Ectodermal cell (in vitro differentiated cells): ENCODE measurements around the gene KRT7.

Experiments
- H3K27ac ChIP-seq: 2 replicates; pipeline ENCODE4 v1.7.0; 2013; ENCODE audit warnings: mild to moderate bottlenecking, low read depth, low read length; ENCODE audit not compliant: insufficient read depth, poor library complexity, severe bottlenecking
- H3K27me3 ChIP-seq: 2 replicates; pipeline ENCODE4 v1.7.0; 2013; ENCODE audit warnings: mild to moderate bottlenecking, low read length; ENCODE audit not compliant: insufficient read depth, control insufficient read depth, poor library complexity, severe bottlenecking
- H3K36me3 ChIP-seq: one replicate; pipeline ENCODE4 v1.7.0; 2013; ENCODE audit warnings: low read length; ENCODE audit not compliant: control insufficient read depth, insufficient read depth
- H3K4me1 ChIP-seq: one replicate; pipeline ENCODE4 v1.7.0; 2013; ENCODE audit warnings: low read length; ENCODE audit not compliant: control insufficient read depth, insufficient read depth
- H3K4me3 ChIP-seq: 2 replicates; pipeline ENCODE4 v1.7.0; 2013; ENCODE audit warnings: low read depth, low read length, control low read depth; ENCODE audit not compliant: insufficient read depth
- H3K9me3 ChIP-seq: 2 replicates; pipeline ENCODE4 v1.7.0; 2013; ENCODE audit warnings: mild to moderate bottlenecking, low read length, moderate library complexity; ENCODE audit not compliant: control insufficient read depth
- WGBS, 2 experiments: methylation state at CpG; one replicate each; pipeline ENCODE4 v1.1.7; 2013; ENCODE audit warnings: missing lambda C conversion rate in 2 of 2; 5-methylcytosine and 5-hydroxymethylcytosine counted together

KRT7 gene

DNA sequence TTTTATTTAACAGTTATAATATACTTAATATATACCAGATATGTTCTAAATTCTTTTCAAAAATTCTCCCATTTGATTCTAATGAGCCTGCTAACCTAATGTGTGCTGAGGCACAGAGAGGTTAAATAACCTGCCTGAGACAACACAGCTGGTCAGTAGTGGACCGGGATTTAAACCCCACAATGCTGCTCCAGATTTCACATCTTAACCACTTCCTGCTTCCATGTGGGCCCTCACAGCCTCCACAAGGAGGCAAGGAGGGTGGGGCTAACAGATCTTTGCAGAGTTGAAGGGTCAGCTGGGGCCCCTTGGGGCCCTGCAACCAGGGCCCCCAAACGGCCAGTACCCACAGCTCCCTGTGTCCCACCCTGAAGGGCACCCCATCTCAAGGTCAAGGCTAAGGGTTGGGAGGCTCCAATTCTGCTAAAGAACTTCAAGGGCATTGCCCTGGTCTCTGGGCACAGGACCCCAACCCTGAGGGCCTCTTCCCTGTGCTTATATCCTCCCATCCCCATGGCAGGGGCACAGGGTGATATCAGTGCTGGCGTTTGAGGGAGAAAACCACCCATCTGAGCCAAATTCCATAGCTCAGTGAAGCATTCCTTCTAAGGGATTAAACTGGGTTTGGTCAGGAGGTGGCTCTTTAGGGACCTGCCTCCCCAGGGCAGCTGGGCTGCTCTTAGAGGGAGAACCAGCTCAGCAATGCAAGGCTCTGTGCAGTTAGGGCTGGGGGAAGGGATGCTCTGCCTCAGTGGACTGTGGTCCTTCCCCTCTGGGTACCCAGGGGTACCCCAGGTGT, 43.5 kb upstream of the KRT7 start:
- Histone ChIP-seq H3K4me1 (peaks cover 1% of the 10 kb centered on the region), H3K27me3 (no peaks in the 10 kb centered on the region), H3K36me3 (no peaks in the 10 kb centered on the region), H3K4me3 (no peak overlapping the region), H3K9me3 (no peaks in the 10 kb centered on the region), H3K27ac (no peak overlapping the region)
- 79 to 84% methylated on average over 3 of the region's 3 CpGs for WGBS, 2 experiments

DNA sequence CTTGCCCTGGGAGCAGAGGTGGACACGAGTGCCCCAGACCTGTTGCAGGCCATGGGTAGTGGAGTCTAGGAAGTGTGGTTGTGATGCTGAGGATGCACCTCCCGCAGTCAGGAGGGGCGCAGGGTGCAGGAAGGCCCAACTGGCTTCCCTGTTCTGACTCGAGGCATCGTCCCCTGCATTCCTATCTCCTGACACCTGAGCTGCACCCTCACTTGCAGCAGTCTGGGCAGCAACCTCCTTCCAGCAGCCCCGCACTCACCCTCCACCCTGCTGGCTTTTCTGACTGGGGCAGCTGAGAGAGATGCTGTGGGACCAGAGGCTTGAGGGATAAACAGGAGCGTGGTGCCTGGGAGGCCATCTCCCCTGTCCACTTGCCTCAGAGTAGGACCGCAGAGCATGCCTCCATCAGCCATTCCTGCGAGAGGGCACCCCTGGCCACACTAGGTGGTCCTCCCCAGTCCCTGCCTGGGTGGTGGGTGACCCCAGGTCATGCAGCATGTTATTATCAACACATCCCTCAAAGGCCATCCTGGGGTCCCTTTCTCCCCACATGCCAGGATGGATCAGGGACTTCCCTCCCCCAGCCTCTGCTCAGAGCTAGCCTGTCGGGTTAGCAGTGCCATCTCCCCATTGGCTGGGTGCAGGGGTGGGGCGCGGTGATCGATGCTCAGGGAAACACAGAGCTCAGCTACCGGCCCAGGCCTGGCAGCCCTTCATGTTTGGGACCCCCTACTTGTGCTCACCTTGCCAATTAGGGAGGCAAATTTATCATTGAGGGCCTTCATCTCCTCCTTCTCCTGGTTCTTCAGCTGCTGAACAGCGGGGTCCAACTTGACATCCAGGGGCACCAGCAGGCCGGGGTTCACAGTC, 41.9 kb upstream of the KRT7 start:
- Histone ChIP-seq H3K36me3 (no peaks in the 10 kb centered on the region), H3K4me1 (peaks cover 7% of the 10 kb centered on the region), H3K4me3 (no peak overlapping the region), H3K27ac (no peak overlapping the region), H3K27me3 (no peaks in the 10 kb centered on the region), H3K9me3 (no peaks in the 10 kb centered on the region)
- 87 to 88% methylated on average over 16 of the region's 16 CpGs for WGBS, 2 experiments

DNA sequence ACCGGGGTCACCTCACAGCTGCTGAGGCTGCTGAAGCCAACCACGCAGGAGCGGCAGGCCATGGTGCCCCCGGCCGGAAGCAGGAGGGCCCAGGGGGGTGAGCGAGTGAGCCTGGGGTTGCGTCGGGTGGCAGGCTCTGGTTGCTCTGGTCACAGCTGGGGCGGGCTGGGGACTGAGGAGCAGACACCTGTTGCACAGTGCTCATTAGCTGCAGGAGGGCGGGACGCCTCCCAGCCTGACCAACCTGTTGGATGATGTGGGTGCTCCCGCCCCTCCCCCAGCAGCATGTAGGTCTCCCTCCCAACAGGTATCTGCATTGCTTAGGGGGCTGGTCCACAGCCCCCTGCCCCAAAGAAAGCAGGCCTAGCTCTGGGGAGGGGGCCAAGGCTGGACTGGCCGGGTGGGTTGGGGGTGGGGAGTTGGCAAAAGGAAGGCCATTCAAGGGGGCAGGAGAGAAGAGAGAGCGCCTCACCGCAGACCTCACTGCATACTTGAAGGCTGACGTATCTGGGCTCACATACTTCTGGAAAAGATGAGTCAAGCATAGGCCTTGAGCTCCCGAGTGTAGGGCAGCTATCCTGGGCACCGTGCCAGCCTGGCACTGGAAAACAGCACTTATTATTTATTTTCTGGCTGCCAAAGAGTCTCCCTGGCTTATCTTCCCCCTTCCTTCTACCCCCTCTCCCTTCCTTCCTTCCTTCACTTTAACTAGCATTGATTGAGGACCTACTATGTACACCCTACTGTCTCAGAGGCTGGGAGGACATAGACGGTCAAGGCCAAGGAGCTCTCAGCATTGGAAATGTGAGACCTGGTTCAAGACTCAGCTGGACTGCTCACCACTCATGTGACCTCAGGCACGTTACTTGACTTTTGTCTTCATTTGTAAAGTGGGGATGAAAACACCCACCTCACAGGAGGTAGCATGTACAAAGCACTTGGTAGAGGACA, 40.9 kb upstream of the KRT7 start, which contains the start of gene KRT80:
KRT80 (minus strand) TSS at position 174 of the 951 bp plus-strand sequence; CDS start at position 62, 112 bp downstream.
- H3K4me3 ChIP-seq, result no peak within 1 kb of the TSS
- no peak within 1 kb of the TSS for H3K27ac ChIP-seq
- H3K9me3 ChIP-seq, result no peaks in the 10 kb centered on the region
- peaks cover 7% of the 10 kb centered on the region for H3K4me1 ChIP-seq
- 88 to 91% methylated on average over 20 of the region's 20 CpGs for WGBS, 2 experiments
- no peaks in the 10 kb centered on the region for H3K36me3 ChIP-seq
- no peaks in the 10 kb centered on the region for H3K27me3 ChIP-seq

DNA sequence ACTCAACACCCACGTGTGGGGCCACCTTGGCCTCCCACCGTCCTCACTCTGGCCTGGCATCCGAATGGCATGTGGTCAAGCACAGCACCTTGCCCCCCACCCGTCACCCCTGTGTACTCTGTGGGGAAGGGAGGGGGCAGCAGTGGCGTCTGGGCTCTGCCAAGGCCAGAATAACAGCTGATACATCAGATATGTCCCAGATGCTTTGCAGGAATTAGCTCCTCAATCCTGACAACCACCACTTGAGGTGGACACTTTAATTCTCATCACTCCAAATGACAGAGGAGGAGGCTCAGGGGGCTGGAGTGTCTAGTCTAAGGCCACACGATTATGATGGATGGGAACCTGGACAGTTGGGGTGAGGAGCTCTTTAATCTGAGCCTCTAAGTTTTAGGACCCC, 39.5 kb upstream of the KRT7 start:
- no peaks in the 10 kb centered on the region for H3K27me3 ChIP-seq
- WGBS, 2 experiments, result 91 to 95% methylated on average over 6 of the region's 6 CpGs
- no peak overlapping the region for H3K4me3 ChIP-seq
- peaks cover 10% of the 10 kb centered on the region for H3K4me1 ChIP-seq
- H3K27ac ChIP-seq, result no peak overlapping the region
- H3K36me3 ChIP-seq, result no peaks in the 10 kb centered on the region
- no peaks in the 10 kb centered on the region for H3K9me3 ChIP-seq

DNA sequence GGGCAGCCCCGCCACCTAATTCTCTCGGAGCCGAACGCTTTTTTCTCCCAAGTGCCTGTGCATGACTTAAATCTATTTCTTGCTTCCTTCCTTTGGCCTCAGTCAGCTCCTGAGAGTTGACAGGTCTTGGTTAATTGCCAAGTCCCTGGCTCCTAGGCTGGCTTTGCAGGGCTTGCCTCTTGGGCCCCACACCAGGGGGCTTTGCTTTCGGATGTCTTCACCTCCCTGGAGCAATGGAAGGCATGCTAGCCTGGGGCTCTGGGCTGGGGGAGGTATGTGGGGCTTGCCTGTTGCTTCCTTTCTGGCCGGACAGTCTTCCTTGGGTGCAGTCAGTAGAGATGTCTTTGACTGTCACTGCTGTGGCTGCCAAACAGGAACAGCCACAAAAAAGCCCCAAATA, 39.1 kb upstream of the KRT7 start:
- H3K4me3 ChIP-seq, result no peak overlapping the region
- H3K4me1 ChIP-seq, result peaks cover 15% of the 10 kb centered on the region
- no peak overlapping the region for H3K27ac ChIP-seq
- no peaks in the 10 kb centered on the region for H3K9me3 ChIP-seq
- H3K36me3 ChIP-seq, result no peaks in the 10 kb centered on the region
- 83 to 86% methylated on average over 6 of the region's 6 CpGs for WGBS, 2 experiments
- H3K27me3 ChIP-seq, result no peaks in the 10 kb centered on the region

DNA sequence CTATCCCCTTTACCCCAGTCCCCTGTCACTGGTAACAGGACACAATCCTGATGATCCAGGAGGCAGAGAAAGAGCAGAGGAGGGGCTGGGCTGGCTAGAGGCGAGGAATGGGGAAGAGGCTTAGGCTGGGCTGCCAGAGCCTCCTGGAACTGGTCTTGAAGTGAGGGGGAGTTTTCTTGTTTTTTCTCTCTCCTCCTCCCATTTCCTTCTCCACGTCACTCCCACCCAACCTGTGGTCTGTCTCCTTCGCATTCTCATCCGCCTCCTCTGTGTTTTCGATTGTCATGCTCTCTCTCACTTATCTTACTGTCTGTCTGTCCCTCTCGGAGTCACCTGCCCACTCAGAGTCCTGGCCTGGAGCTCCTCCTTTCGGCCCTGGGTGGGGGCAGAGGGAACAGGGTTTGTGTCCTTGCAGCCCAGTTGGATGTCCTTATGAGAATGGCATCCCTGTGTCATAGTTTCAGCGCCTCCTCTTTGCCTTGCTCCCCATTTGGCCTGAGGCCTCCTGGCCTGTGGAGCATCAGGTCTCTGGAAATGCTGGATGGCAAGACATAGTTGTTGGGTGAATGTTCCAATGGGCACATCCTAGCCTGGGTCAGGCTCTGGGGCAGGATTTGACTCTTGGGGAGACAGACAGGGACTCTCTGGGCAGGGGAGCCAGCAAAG, 37.8 kb upstream of the KRT7 start:
- H3K27ac ChIP-seq, result no peak overlapping the region

DNA sequence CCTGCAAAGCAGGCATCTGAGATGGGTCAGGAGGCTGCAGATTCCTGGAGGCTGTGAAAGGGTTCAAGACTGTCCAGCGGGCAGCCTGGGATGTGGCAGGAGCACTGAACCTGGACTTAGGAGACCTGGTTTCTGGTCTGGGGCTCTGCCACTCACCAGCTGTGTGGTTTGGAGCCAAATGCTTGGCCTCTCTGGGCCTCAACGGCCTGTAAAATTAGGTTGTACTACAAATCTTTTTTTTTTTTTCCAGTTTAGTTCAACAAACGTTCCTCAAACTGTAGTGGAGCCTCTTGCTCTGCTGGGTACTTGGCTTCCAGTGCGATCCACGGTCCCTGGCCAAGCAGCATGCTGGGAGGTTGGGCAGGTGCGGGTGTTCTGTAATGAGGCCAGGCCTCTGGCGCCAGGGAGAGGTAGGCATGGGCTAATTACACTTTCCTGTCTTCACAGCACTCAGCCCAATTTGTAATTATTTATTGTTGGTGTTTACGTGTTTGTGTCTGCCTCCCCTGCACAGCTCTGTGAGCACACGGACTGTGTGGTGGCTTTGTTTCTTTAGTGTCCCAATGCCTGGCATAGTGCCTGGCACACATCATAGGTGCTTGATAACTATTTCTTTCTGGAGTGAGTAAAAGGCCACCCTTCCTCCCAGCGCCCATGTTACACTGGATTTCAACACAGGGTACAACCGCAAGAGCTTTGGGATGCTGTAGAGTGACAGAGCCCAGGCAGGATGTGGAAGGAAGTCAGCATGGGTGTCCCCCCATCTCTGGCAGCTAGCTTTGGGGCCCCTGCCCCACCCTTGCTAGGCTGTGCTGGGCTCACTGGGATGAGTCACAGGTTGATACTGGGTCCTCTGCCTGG, 35.4 kb upstream of the KRT7 start:
- no peaks in the 10 kb centered on the region for H3K9me3 ChIP-seq
- H3K27ac ChIP-seq, result no peak overlapping the region
- no peaks in the 10 kb centered on the region for H3K36me3 ChIP-seq
- H3K27me3 ChIP-seq, result no peaks in the 10 kb centered on the region
- no peak overlapping the region for H3K4me3 ChIP-seq
- 84% methylated on average over 11 of the region's 11 CpGs for WGBS, 2 experiments
- peaks cover 37% of the 10 kb centered on the region for H3K4me1 ChIP-seq

More for the DNA sequence above, 37.8 kb upstream of the KRT7 start:
- Histone ChIP-seq H3K9me3 (no peaks in the 10 kb centered on the region), H3K4me3 (no peak overlapping the region), H3K4me1 (peaks cover 27% of the 10 kb centered on the region), H3K27me3 (no peaks in the 10 kb centered on the region), H3K36me3 (no peaks in the 10 kb centered on the region)
- 79 to 81% methylated on average over 8 of the region's 8 CpGs for WGBS, 2 experiments

DNA sequence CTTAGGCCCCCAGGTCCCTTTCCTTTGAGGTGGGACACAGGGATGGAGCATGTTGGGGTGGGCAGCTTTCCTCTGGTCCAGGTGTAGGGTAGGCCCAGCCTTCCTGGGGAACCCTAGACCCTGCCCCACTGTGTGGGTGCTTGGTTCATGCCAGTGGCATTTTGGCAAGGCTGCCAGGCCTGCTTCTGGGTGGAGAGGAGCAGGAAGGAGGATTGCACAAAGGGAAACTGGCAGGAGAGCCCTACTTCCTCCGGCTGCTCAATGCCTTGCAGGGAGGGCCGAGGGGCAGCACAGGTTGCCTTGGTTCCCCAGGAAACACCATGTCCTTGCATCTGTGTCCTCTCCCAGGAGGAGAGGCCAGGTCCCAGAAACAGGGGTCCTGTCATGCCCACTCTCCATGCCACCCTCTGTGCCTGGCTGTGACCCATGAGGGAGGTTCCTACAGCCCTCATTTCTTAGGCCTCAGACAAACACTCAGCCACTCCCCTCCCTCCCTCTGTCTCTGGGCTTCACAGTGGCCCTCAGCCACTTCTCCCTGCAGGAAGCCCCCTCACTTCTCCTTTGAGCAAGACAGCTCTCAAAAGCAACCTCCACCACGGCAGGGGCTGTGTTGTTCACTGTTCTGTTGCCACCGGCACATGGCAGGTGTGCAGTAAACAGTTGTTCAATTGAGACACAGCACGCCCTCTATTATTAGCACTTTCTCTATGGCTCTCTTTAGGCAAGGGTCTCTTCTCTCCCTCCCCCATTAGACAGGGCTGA, 34.4 kb upstream of the KRT7 start:
- Histone ChIP-seq H3K4me3 (no peak overlapping the region), H3K27ac (no peak overlapping the region), H3K27me3 (no peaks in the 10 kb centered on the region), H3K4me1 (peaks cover 37% of the 10 kb centered on the region), H3K9me3 (no peaks in the 10 kb centered on the region), H3K36me3 (no peaks in the 10 kb centered on the region)
- 72 to 74% methylated on average over 5 of the region's 5 CpGs for WGBS, 2 experiments
